Cortex of kidney (tissue), 1 donor: ENCODE results near the gene SLITRK2.

Experiments
- DNase-seq: peaks from one replicate; lab custom pipeline; 2025; lab: John Stamatoyannopoulos, UW

The SLITRK2 gene, protein sequence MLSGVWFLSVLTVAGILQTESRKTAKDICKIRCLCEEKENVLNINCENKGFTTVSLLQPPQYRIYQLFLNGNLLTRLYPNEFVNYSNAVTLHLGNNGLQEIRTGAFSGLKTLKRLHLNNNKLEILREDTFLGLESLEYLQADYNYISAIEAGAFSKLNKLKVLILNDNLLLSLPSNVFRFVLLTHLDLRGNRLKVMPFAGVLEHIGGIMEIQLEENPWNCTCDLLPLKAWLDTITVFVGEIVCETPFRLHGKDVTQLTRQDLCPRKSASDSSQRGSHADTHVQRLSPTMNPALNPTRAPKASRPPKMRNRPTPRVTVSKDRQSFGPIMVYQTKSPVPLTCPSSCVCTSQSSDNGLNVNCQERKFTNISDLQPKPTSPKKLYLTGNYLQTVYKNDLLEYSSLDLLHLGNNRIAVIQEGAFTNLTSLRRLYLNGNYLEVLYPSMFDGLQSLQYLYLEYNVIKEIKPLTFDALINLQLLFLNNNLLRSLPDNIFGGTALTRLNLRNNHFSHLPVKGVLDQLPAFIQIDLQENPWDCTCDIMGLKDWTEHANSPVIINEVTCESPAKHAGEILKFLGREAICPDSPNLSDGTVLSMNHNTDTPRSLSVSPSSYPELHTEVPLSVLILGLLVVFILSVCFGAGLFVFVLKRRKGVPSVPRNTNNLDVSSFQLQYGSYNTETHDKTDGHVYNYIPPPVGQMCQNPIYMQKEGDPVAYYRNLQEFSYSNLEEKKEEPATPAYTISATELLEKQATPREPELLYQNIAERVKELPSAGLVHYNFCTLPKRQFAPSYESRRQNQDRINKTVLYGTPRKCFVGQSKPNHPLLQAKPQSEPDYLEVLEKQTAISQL

GRCh38 chrX:145817331-145818185 is at the start of gene SLITRK2:
TSS of gene SLITRK2 (plus strand) at chrX:145817829. CDS start at chrX:145822426, 4,597 bp downstream.
- no peak for DNase-seq

DNA sequence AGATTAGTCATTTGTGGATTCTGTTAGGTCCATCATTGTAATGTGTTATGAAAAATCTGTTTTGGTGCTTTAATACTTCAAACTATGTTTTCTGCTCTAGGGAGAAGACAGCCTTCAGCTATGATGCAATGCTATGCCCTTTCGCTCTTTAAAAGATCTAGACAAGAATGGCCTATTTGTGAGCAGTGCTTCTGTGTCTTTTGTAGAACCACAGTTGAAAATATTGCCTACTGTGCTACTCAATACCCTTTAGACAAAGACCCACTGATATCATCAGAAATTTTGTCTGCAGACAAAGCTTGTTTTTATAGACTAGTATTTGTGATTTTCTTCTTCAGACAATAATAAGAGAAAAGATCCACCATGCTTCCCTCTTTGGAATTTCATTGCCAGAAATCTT is 44.6 kb upstream of the SLITRK2 start:
- no peak for DNase-seq

DNA sequence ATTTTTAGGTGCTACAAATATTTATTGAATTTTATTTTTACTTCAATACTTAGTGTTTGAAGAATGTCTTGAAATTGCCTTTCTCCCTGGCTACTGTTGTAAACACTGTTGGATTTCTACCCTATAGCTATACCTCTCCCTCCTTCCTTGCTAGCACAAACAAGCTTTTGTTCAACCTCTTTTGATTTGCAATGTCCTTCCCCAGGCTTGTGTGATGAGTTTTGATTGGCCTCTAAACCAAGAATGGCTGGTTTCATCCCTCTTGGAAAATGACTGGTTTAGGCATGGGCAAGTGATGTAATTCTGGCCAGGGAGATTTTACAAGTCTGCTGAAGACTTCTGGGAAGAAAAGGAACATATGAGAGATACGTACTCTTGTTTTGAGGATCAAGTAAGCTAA is 25.3 kb upstream of the SLITRK2 start:
- DNase-seq, result no peak

DNA sequence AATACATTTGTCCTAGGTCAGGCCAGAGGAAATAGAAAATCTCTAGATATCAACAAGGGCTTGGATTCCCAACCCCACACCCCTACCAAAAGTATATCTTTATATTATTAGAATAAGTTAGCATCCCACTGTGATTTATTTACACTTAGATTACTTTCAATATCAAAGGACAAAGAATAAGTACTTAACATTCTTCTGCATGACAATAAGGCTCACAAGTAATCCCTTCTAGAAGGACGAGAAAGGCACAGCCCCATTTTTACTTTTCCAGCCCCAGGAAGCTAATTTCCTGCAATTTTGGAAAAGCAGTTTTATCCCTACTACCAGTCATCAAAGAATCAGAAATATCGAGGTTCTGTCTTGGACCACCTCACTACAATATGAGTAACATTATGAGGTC is 14.1 kb upstream of the SLITRK2 start:
- no peak for DNase-seq

GRCh38 chrX:145813081-145813480 is 4.5 kb upstream of the SLITRK2 start:
- no peak for DNase-seq

- no peak for DNase-seq
These were observed 871 bp upstream of the SLITRK2 start for GRCh38 chrX:145816601-145817315.

- no peak for DNase-seq
These were observed 821 bp downstream of the SLITRK2 start for GRCh38 chrX:145818186-145819113.

GRCh38 chrX:145820825-145821224 is 3.2 kb downstream of the SLITRK2 start:
- no peak for DNase-seq

- DNase-seq, result no peak
These were observed 3.8 kb downstream of the SLITRK2 start for GRCh38 chrX:145821291-145821897.

DNA sequence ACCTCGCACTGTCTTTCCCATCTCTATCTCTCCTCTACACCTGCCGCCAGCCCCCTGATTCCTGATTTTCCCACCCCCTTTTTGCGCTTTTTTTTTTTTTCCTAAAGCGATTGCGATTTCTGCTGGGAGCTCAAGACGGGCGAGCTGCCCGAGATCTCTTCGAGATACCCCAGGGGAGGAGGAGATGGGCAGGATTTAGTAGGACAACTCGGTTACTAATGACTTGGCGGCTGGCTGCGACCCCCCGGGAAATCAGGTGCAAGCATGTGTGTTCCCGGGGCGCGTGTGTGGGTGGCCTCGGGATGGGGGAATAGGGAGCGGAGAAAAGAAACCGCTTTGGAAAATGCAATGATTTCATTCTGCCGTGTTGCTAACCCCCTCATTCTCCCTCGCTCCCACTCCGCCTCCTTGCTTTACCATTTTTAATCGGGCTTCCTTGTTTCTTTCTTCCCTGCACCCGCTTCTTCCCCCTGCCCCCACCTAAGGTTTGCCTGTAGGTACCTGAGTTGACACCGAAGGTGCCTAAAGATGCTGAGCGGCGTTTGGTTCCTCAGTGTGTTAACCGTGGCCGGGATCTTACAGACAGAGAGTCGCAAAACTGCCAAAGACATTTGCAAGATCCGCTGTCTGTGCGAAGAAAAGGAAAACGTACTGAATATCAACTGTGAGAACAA is 4.4 kb downstream of the SLITRK2 start:
- DNase-seq, result no peak

DNA sequence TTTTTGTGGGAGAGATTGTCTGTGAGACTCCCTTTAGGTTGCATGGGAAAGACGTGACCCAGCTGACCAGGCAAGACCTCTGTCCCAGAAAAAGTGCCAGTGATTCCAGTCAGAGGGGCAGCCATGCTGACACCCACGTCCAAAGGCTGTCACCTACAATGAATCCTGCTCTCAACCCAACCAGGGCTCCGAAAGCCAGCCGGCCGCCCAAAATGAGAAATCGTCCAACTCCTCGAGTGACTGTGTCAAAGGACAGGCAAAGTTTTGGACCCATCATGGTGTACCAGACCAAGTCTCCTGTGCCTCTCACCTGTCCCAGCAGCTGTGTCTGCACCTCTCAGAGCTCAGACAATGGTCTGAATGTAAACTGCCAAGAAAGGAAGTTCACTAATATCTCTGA is 5.5 kb downstream of the SLITRK2 start:
- no peak for DNase-seq

- no peak for DNase-seq
These were observed 8.3 kb downstream of the SLITRK2 start for GRCh38 chrX:145825896-145826295.

- DNase-seq, result no peak
These were observed 8.8 kb downstream of the SLITRK2 start for GRCh38 chrX:145826466-145826865.

DNA sequence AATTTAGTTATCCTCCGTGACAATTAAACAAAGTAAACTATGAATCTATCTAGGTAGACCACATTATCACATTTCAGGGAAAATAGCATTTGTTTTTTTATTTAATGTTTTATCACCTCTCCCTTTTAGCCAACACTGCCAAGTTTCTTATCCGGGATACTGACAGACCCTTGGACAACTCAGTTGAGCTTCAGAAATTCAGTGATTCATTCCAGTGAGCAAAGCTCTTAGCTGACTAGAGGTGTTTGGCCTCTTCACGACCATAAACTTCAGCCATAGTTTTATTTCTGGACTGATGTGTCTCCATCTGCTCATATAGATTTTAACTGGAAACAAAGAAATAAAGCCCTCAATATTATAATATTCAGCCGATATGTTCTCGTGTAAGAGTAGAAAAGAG is 15.2 kb downstream of the SLITRK2 start:
- DNase-seq, result no peak

DNA sequence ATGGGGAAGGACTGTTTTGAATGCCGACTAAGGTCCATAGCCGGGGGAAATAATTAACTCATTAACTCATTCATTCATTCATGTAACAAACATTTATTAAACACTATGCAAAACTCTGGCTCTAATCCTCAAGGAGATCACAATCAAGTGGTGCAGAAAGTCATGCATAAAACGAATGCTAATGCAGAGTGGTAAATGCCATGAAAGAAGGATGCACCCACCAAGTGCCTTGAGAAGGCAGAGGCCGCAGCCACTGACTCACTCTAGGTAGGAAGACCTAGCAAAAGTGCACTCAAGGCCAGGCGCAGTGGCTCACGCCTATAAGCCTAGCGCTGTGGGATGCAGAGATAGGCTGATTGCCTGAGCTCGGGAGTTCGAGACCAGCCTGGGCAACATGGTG is 22.9 kb downstream of the SLITRK2 start:
- DNase-seq, result no peak

GRCh38 chrX:145843146-145843904 is 25.7 kb downstream of the SLITRK2 start:
- no peak for DNase-seq

- DNase-seq, result no peak
These were observed 27.3 kb downstream of the SLITRK2 start for GRCh38 chrX:145844886-145845285.

- no peak for DNase-seq
These were observed 30.8 kb downstream of the SLITRK2 start for GRCh38 chrX:145848448-145848847.

GRCh38 chrX:145848857-145849256 is 31.2 kb downstream of the SLITRK2 start:
- DNase-seq, result no peak
